GM12878 (cell line): ENCODE data around the gene HIGD1C. TPM values are rescaled to one million over a fixed set of nuclear protein-coding genes. Genes with fewer than 3 reads are reported as not detected.

Experiments used
- ATAC-seq: fragments of 200-7000 bp; cut with Tn5 transposase; 3 replicates; pipeline ENCODE4 v1.9.1; 2020; ENCODE audit warnings: mild to moderate bottlenecking, moderate library complexity
- BruUV-seq: library from RNA; stranded (reverse); fragments of 400-500 nt; replicated peaks from 2 replicates; lab custom pipeline; 2021; lab: Mats Ljungman, UMichigan
- CTCF ChIA-PET: fragments of 300-600 bp; sonication (Branson Sonifier 250); formaldehyde crosslinking; extraction: SDS; loops from one replicate; lab custom pipeline; 2021; ENCODE audit warnings: inconsistent platforms; lab: Yijun Ruan, JAX
- POLR2A ChIA-PET: fragments of 350-600 bp; formaldehyde crosslinking; extraction: SDS; loops from one replicate; lab custom pipeline; 2021; ENCODE audit warnings: inconsistent platforms; lab: Charles Lee
- RAD21 ChIA-PET: fragments of 300-600 bp; sonication (Branson Sonifier 250); formaldehyde crosslinking; loops from one replicate; lab custom pipeline; 2023; ENCODE audit warnings: antibody characterized with exemption; ENCODE audit not compliant: unreplicated experiment; lab: Charles Lee
- SMC1A ChIA-PET: fragments of 300-600 bp; sonication (Branson Sonifier 250); formaldehyde crosslinking; loops from one replicate; lab custom pipeline; 2023; ENCODE audit not compliant: unreplicated experiment, uncharacterized antibody; lab: Charles Lee
- DNase-seq: peaks from one replicate; pipeline ENCODE4 v3.0.0-alpha.2; 2011; ENCODE audit warnings: low read depth, low spot score
- FAIRE-seq: peaks from 3 replicates; lab custom pipeline; 2011; peaks lifted over from hg19 to GRCh38; lab: Jason Lieb, UNC
- H2AFZ ChIP-seq: 2 replicates; pipeline ENCODE4 v1.6.0; 2011; ENCODE audit warnings: low read depth, low read length, control low read depth; ENCODE audit not compliant: control insufficient read depth
- H3K27ac ChIP-seq: 2 replicates; pipeline ENCODE4 v1.5.1; 2011; ENCODE audit warnings: control low read depth; ENCODE audit not compliant: control insufficient read depth, insufficient read depth
- H3K27me3 ChIP-seq, 2 experiments: replicated peaks in 1 of 2; 2 replicates each; pipeline versions ENCODE4 v1.6.0 to v1.6.1; 2011; ENCODE audit warnings: low read length in 1 of 2; ENCODE audit not compliant: control insufficient read depth in 2 of 2, insufficient read depth in 2 of 2
- H3K36me3 ChIP-seq, 2 experiments: 2 replicates each; pipeline ENCODE4 v1.5.1; 2011; ENCODE audit warnings: low read length in 1 of 2; ENCODE audit not compliant: control insufficient read depth in 2 of 2, insufficient read depth in 2 of 2
- H3K4me1 ChIP-seq: 2 replicates; pipeline ENCODE4 v1.6.1; 2011; ENCODE audit warnings: mild to moderate bottlenecking, low read length, moderate library complexity, mixed read lengths; ENCODE audit not compliant: control insufficient read depth, insufficient read depth
- H3K4me2 ChIP-seq: 2 replicates; pipeline ENCODE4 v1.6.0; 2011; ENCODE audit warnings: control low read depth; ENCODE audit not compliant: control insufficient read depth, insufficient read depth
- H3K4me3 ChIP-seq: fragments of 200-600 bp; sonication (generic); 2 replicates; pipeline ENCODE4 v1.5.1; 2016
- H3K79me2 ChIP-seq: 2 replicates; pipeline ENCODE4 v1.6.0; 2011; ENCODE audit warnings: low read length; ENCODE audit not compliant: control insufficient read depth, insufficient read depth
- H3K9ac ChIP-seq: 2 replicates; pipeline ENCODE4 v1.8.0; 2011; ENCODE audit warnings: low read length, control low read depth, mixed read lengths; ENCODE audit not compliant: control insufficient read depth, insufficient read depth
- H3K9me3 ChIP-seq: replicated peaks from 3 replicates; pipeline ENCODE4 v1.5.1; 2011; ENCODE audit warnings: mild to moderate bottlenecking, low read length; ENCODE audit not compliant: control insufficient read depth, insufficient read depth
- H4K20me1 ChIP-seq: 2 replicates; pipeline ENCODE4 v1.6.0; 2011; ENCODE audit not compliant: control insufficient read depth, insufficient read depth
- ATF2 ChIP-seq: IDR thresholded peaks from 2 replicates; pipeline ENCODE4 v1.6.1; 2012; ENCODE audit warnings: low read length, inconsistent platforms
- BACH1 ChIP-seq: fragments of 450-650 bp; IDR thresholded peaks from 2 replicates; pipeline ENCODE4 v1.6.1; 2017; ENCODE audit warnings: mild to moderate bottlenecking, borderline replicate concordance
- EED ChIP-seq: sonication (generic); IDR thresholded peaks from 2 replicates; pipeline ENCODE4 v1.6.1; 2016; ENCODE audit warnings: antibody characterized with exemption, low read depth
- EZH2 ChIP-seq: IDR thresholded peaks from 2 replicates; pipeline ENCODE4 v1.6.1; 2012; ENCODE audit warnings: low read depth, mild to moderate bottlenecking, control low read depth, inconsistent platforms, low read length, borderline replicate concordance; ENCODE audit not compliant: control insufficient read depth
- FOS ChIP-seq: IDR thresholded peaks from 3 replicates; pipeline ENCODE4 v1.6.1; 2011; ENCODE audit warnings: borderline replicate concordance; ENCODE audit not compliant: insufficient read length; ENCODE audit errors: extremely low read depth
- GABPA ChIP-seq: IDR thresholded peaks from 2 replicates; pipeline ENCODE4 v1.6.1; 2014; ENCODE audit warnings: antibody characterized with exemption, low read depth, mild to moderate bottlenecking, inconsistent platforms
- GATAD2B ChIP-seq: fragments of 450-650 bp; conservative IDR thresholded peaks from 2 replicates; pipeline ENCODE4 v1.6.1; 2017; ENCODE audit warnings: low read depth, mild to moderate bottlenecking, moderate library complexity
- IRF4 ChIP-seq: IDR thresholded peaks from 2 replicates; pipeline ENCODE4 v1.6.1; 2011; ENCODE audit warnings: low read depth, low read length
- JUNB ChIP-seq: IDR thresholded peaks from 2 replicates; pipeline ENCODE4 v1.6.1; 2016; ENCODE audit warnings: antibody characterized with exemption, mild to moderate bottlenecking
- JUND ChIP-seq: IDR thresholded peaks from 2 replicates; pipeline ENCODE4 v1.6.1; 2012; ENCODE audit warnings: low read depth, mild to moderate bottlenecking, low read length, improper control_type of control experiment, moderate library complexity
- MTA2 ChIP-seq: fragments of 450-650 bp; IDR thresholded peaks from 2 replicates; pipeline ENCODE4 v1.6.1; 2016; ENCODE audit warnings: low read depth, mild to moderate bottlenecking, moderate library complexity
- NR2C1 ChIP-seq: fragments of 450-650 bp; IDR thresholded peaks from 2 replicates; pipeline ENCODE4 v1.6.1; 2017; ENCODE audit warnings: antibody characterized with exemption, mild to moderate bottlenecking, moderate library complexity
- RAD51 ChIP-seq: fragments of 450-650 bp; IDR thresholded peaks from 2 replicates; pipeline ENCODE4 v1.6.1; 2016; ENCODE audit warnings: moderate library complexity, mild to moderate bottlenecking, inconsistent platforms
- RCOR1 ChIP-seq: conservative IDR thresholded peaks from 2 replicates; pipeline ENCODE4 v1.6.1; 2012; ENCODE audit warnings: low read depth, low read length, improper control_type of control experiment
- SP1 ChIP-seq: IDR thresholded peaks from one replicate; pipeline ENCODE4 v1.6.1; 2011; ENCODE audit warnings: low read depth, low read length
- SREBF2 ChIP-seq: IDR thresholded peaks from 2 replicates; pipeline ENCODE4 v1.6.1; 2012; ENCODE audit warnings: mild to moderate bottlenecking, low read length
- SRF ChIP-seq, 2 experiments: IDR thresholded peaks; 2 replicates each; pipeline ENCODE4 v1.6.1; 2011; ENCODE audit warnings: low read depth in 2 of 2, low read length in 2 of 2, mild to moderate bottlenecking in 1 of 2, moderate library complexity in 1 of 2
- STAT1 ChIP-seq: fragments of 450-650 bp; conservative IDR thresholded peaks from 2 replicates; pipeline ENCODE4 v1.6.1; 2014; ENCODE audit warnings: antibody characterized with exemption, mild to moderate bottlenecking
- SUZ12 ChIP-seq: fragments of 200-600 bp; sonication (generic); IDR thresholded peaks from one replicate; pipeline ENCODE4 v1.6.1; 2018; ENCODE audit warnings: antibody characterized with exemption, mild to moderate bottlenecking; ENCODE audit not compliant: unreplicated experiment
- WGBS: methylation state at CpG from one replicate; pipeline ENCODE4 v1.1.6; 2016; ENCODE audit warnings: low lambda C conversion rate; ENCODE audit not compliant: insufficient replicate concordance, insufficient coverage; ENCODE audit errors: missing lambda C conversion rate; 5-methylcytosine and 5-hydroxymethylcytosine counted together
- in situ Hi-C: fragments of 300-500 bp; cut with MboI; formaldehyde crosslinking; loops from 9 replicates; pipeline ENCODE4 v1.14.3; 2018; ENCODE audit warnings: mixed read lengths
- intact Hi-C: fragments of 100-400 bp; cut with micrococcal nuclease; formaldehyde crosslinking; loops from one replicate; pipeline ENCODE4 v1.14.2; 2022; ENCODE audit not compliant: unreplicated experiment
- polyA plus RNA-seq, 11 experiments: library from polyadenylated mRNA; depleted of rRNA in 4 of 11; unstranded in 6 of 11; stranded (reverse) in 5 of 11; fragments of >200 nt; fragmentation: Nextera tagmentation in 4 of 11; fragmentation: Illumina TruSeq in 1 of 11; extraction: Ambion mirVana in 4 of 11; extraction: Trizol in 1 of 11; gene quantifications; 1 replicate in 1 of 11; 2 replicates in 10 of 11; pipeline versions ENCODE4 v1.2.1 to v1.2.3, GENCODE V29; 2011 to 2016; ENCODE audit warnings: inconsistent platforms in 2 of 11, missing spikeins in 2 of 11, low read depth in 1 of 11
- total RNA-seq, 4 experiments: library from RNA; depleted of rRNA in 3 of 4; stranded (reverse); fragments of >200 nt in 3 of 4; fragmentation: Illumina TruSeq in 1 of 4; extraction: Trizol in 1 of 4; gene quantifications; 2 replicates each; pipeline versions ENCODE4 v1.2.1 to v1.2.3, GENCODE V29; 2013 to 2021

HIGD1C gene
- total and polyA plus RNA-seq, 10 of the 15 experiments (the other 5 are each of a cell fraction or from before 2014, with no cell fraction given) = not detected

- Histone ChIP-seq H3K27ac (no peak overlapping the region), H3K36me3 (peaks cover 2 to 8% of the 10 kb centered on the region in 2 experiments), H3K9me3 (no peaks in the 10 kb centered on the region), H3K9ac (no peak overlapping the region), H3K4me1 (no peaks in the 10 kb centered on the region; the same call in 1 of the 2 replicates), H3K79me2 (no peaks in the 10 kb centered on the region; the same call in 1 of the 2 replicates), H4K20me1 (no peaks in the 10 kb centered on the region), H3K27me3 (no peaks in the 10 kb centered on the region), H3K4me3 (no peak overlapping the region), H2AFZ (no peak overlapping the region), H3K4me2 (no peak overlapping the region)
- POLR2A ChIA-PET = no interaction called here
- DNase-seq = no peak
- 78% methylated on average over 6 of the region's 6 CpGs for WGBS
- TF ChIP-seq ATF2 = no peak
- TF ChIP-seq JUND = no peak
- TF ChIP-seq SRF (IDR thresholded peaks at IDR 0.05; ENCODE audit: low read depth in 2 of 2, low read length in 2 of 2) = no peak
- no peak for TF ChIP-seq GABPA
- TF ChIP-seq FOS = no peak
- no peak for TF ChIP-seq MTA2
- no peak for TF ChIP-seq SP1
- TF ChIP-seq EED = no peak
- no peak for TF ChIP-seq NR2C1
- no peak for TF ChIP-seq RCOR1
- no peak for TF ChIP-seq JUNB
- no peak for TF ChIP-seq SREBF2
- no peak for TF ChIP-seq BACH1
- no peak for TF ChIP-seq STAT1
- TF ChIP-seq IRF4 = no peak
- TF ChIP-seq SUZ12 = no peak
- TF ChIP-seq GATAD2B = no peak
- TF ChIP-seq RAD51 = no peak
- no peak for TF ChIP-seq EZH2
- no TSS peak for BruUV-seq
- no peak for ATAC-seq
- intact Hi-C loops = no loop called here
- in situ Hi-C loops = no loop called here
- CTCF ChIA-PET = interaction anchor here (1.0 to 1.3 kb wide), 2 partner anchors 16 to 178 kb away, joined by 3 to 5 read pairs; no protein-coding TSS in a partner anchor
- no peak for FAIRE-seq
- RAD21 ChIA-PET = interaction anchor here (0.6 to 1.2 kb wide), 2 partner anchors 122 to 240 kb away, joined by 3 to 5 read pairs; no protein-coding TSS in a partner anchor
- SMC1A ChIA-PET = no interaction called here
These were observed 52.2 kb downstream of the HIGD1C start for GRCh38 chr12:51004504-51004903.
